ENCODE data around the gene MRPL22. TPM values are rescaled to one million over a fixed set of nuclear protein-coding genes. Genes with fewer than 3 reads are reported as not detected.

The MRPL22 gene
- total and polyA plus RNA-seq, 2 of the 4 experiments (the other 2 are of a cell fraction) = 13.3 to 58.0 TPM

- Histone ChIP-seq H3K27ac (ENCODE audit: insufficient read depth, low read length) (no peak overlapping the region), H2BK120ac (ENCODE audit: low read depth, low read length) (no peak overlapping the region), H4K5ac (ENCODE audit: low read depth, low read length) (no peak overlapping the region), H2AK5ac (ENCODE audit: low read depth, low read length) (no peak overlapping the region), H2BK20ac (ENCODE audit: low read depth, low read length) (no peak overlapping the region), H4K20me1 (ENCODE audit: insufficient read depth, low read length) (no peaks in the 10 kb centered on the region), H3K4me3 (ENCODE audit: insufficient read depth, low read depth, low read length) (no peak overlapping the region), H2AFZ (replicated peaks; ENCODE audit: low read length, poor library complexity) (no peak overlapping the region), H2AK9ac (replicated peaks; ENCODE audit: low read depth, low read length, poor library complexity) (no peak overlapping the region), H3K23ac (ENCODE audit: low read depth, low read length) (no peak overlapping the region), H3K4ac (ENCODE audit: low read depth, low read length) (no peak overlapping the region), H3K27me3 (ENCODE audit: control insufficient read depth, insufficient read depth, low read length) (no peaks in the 10 kb centered on the region), H3K9ac (ENCODE audit: low read depth, low read length) (no peak overlapping the region), H3K79me1 (ENCODE audit: low read depth in 1 of 2, low read length in 2 of 2) (no peaks in the 10 kb centered on the region), H3K14ac (replicated peaks; ENCODE audit: low read depth, low read length) (no peak overlapping the region), H3K56ac (ENCODE audit: extremely low read depth, insufficient read depth, low read length) (no peak overlapping the region), H4K8ac (ENCODE audit: low read depth in 2 of 2, low read length in 2 of 2) (no peak overlapping the region), H3K18ac (ENCODE audit: low read depth, low read length) (no peak overlapping the region), H2BK5ac (ENCODE audit: low read depth, low read length, poor library complexity, severe bottlenecking) (no peak overlapping the region), H3K4me2 (ENCODE audit: low read depth, low read length) (no peak overlapping the region), H2BK15ac (ENCODE audit: low read depth, low read length) (no peak overlapping the region), H3K4me1 (ENCODE audit: control insufficient read depth, insufficient read depth, low read length) (no peaks in the 10 kb centered on the region), H4K91ac (ENCODE audit: insufficient read depth, low read depth, low read length) (no peak overlapping the region), H3K9me1 (ENCODE audit: insufficient read depth, low read length) (no peaks in the 10 kb centered on the region), H3K36me3 (ENCODE audit: control insufficient read depth, insufficient read depth, low read length) (no peaks in the 10 kb centered on the region), H3K9me3 (ENCODE audit: control insufficient read depth, insufficient read depth, low read length) (no peaks in the 10 kb centered on the region)
- ChIA-PET POLR2A (ENCODE audit: unreplicated experiment) (no interaction called here), CTCF (no interaction called here)
- DNase-seq (no peak), ATAC-seq (ENCODE audit: low read depth) (no peak)
- no CpG with 5 or more reads among the region's 3 CpGs for WGBS, 2 experiments (ENCODE audit: extremely low coverage in 2 of 2, insufficient read length in 1 of 2)
- intact Hi-C loops (cut with micrococcal nuclease) (no loop called here), in situ Hi-C loops (cut with MboI; ENCODE audit: low sequenced_read_pairs) (no loop called here), dilution Hi-C loops (cut with HindIII; ENCODE audit: low sequenced_read_pairs, unreplicated experiment) (no loop called here)
- TF ChIP-seq FOS (IDR thresholded peaks at IDR 0.05; ENCODE audit: low read depth, low read length) (no peak), MAFK (IDR thresholded peaks at IDR 0.05; ENCODE audit: low read depth, low read length) (no peak), ELK1 (IDR thresholded peaks at IDR 0.05; ENCODE audit: borderline replicate concordance, low read depth, low read length) (no peak), MXI1 (IDR thresholded peaks at IDR 0.05; ENCODE audit: borderline replicate concordance, low read depth, low read length) (no peak), CTCF (conservative IDR thresholded peaks at IDR 0.05; ENCODE audit: low read depth, low read length) (no peak)
- BruUV-seq (replicated peaks) = no TSS peak
Observed at GRCh38 chr5:155008669-155009068, 67.8 kb downstream of the MRPL22 start.
